Colon (tissue), 2 donors: ENCODE results near the gene MAN1A1.
A peak's percentile ranks its signal among the peaks of the same experiment; 100 is the strongest.

Experiments used
- FAIRE-seq: peaks from 2 replicates; lab custom pipeline; 2012; peaks lifted over from hg19 to GRCh38; lab: Jason Lieb, UNC
- donor health status: control.
- donor health status: control.

The MAN1A1 gene

DNA sequence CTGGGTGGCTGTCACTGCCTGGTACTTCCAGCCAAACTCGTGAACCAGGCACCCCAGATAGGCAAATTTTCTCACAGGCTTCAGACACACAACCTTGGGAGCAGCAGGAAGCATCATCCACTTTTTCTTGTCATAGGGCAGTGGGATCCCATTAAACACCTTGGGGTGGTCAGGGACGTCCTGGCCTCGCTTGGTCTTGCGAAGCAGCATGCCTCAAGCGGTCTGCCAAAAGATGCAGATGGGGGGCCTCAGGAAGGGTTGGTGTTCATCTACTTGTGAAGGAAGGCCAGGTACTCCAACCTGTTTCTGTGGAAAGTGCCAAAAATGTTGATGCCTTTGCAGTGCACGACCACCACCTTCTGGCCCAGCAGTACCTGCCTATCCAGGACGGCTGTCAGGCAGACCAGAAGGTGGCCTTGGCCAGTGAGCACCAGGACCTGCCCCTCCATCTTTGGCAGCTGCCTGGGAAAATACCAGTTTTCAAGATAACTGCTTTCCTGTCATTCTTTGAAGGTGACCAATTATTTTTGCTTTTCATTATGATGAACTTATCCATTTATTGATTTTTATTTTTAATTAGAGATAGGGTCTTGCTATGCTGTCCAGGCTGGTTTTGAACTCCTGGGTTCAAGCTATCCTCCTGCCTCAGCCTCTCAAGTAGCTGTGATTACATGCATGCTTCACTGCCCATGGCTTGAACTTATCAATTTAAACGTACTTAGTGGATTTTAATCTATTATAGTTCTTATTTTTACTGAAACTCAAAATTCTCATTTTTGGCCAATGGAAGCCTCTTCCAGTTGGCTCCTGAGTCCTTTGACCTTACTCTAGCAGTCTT, 80.1 kb downstream of the MAN1A1 start:
- no peak for FAIRE-seq

DNA sequence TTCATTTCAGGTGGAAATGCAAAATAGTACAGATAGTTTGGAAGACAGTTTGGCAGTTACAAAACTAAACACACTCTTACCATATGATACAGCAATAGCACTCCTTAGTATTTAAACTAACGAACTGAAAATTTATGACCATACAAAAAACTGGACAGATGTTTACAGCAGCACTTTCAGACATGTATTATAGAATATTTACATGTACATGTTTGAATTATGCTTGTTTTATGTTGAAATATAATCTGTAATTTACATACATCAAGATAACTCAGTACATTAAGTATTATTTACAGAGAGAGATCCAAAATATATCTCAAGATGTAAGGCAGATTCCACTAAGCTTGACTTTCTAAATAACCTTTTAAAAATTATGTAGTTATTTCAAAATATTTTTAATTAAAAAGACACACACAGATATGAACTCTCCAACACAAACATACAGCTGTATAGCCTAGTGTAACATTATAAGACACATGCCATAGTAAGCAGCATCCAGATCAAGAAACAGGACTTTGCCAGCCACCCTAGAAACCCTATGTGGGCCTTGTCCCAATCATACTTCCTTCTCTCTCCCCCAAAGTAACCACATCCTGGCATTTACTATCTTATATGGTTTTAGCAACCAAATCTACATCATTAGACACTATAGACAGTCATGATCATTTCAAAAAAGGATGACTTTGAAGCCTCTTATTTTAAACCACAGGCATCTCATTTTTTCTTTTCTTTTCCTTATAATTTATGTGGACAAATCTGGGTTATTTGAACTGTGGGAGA, 82.2 kb downstream of the MAN1A1 start:
- no peak for FAIRE-seq

DNA sequence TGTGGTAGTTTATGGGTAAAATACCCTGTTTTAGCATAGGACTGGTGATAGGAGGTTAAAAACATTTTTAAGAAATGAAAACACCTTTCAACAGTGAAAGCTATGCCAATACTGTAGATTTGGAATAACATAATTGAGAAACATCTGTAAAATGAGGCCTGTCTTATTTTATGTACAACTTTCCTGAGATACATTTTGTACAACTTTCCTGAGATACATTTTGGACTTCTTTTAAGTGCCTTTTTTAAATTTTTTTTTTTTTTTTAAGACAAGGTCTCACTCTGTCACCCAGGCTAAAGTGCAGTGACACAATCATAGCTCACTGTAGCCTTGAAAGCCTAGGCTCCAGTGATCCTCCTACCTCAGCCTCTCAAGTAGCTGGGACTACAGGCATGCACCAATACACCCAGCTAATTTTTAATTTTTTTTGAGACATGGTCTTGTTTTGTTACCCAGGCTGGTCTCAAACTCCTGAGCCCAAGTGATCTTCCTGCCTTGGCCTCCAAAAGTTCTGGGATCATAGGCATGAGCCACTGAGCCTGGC, 84.6 kb downstream of the MAN1A1 start:
- FAIRE-seq: no peak

DNA sequence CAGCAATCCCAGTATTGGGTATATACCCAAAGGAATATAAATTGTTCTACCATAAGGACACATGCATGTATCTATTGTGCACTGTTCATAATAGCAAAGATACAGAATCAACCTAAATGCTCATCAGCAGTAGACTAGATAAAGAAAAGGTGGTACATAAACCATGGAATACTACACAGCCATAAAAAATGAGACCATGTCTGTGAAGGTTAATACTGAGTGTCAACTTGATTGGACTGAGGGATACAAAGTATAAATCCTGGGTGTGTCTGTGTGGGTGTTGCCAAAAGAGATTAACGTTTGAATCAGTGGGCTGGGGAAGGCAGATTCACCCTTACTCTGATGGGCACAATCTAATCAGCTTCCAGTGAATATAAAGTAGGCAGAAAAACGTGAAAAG, 86.9 kb downstream of the MAN1A1 start:
- FAIRE-seq: no peak

DNA sequence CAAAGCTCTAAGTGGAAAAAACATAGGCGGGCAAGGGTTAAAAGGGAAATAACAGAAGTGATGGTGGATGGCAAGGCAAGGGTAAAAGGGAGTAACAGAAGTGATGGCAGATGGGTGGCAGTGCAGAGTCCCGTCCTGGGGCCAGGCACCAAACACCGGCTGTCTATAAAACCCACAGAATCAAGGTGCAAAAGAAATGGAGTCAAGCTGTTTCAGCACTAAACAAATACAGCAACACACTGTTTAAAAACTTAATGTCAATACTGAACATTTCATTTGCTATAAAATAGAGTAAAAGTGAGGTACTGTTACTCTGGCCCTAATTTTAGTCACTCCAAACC, 87.6 kb downstream of the MAN1A1 start:
- FAIRE-seq: no peak

DNA sequence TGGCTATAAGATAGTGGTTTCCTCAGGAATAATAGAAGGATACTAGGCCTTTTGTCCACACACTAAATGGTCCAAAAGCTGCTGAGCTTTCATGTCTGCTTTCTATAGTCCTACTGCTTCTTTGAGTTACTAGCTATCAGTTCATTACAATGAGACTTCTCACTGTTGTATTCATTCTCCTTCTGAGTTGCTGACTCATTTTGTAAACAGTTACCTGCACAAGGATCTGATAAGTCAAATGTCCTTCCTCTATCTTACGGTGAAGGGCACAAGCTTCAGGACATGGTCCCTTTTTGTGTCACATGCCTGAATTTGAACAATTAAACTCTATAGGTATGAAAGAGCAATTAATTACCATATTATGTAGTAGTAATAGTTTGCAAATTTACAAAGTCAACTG, 90.5 kb downstream of the MAN1A1 start:
- no peak for FAIRE-seq

DNA sequence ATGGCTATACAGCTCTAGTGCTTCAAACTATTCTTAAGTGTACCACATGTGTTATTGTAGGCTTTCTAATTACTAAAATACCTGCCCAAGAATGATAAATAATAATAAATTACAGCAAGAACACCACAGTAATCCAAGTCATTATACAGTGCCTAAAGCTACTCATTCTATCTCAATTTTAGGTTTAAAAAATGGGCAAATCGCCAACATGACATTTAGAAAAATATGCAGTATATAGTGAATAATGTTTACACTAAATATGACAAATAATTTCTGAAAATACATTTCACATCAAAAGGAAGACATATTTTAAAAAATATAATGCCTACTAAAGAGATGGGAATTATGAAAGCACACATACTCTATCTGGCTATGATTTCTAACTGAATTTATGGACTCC, 91.8 kb downstream of the MAN1A1 start:
- peak; percentile 21 for FAIRE-seq

DNA sequence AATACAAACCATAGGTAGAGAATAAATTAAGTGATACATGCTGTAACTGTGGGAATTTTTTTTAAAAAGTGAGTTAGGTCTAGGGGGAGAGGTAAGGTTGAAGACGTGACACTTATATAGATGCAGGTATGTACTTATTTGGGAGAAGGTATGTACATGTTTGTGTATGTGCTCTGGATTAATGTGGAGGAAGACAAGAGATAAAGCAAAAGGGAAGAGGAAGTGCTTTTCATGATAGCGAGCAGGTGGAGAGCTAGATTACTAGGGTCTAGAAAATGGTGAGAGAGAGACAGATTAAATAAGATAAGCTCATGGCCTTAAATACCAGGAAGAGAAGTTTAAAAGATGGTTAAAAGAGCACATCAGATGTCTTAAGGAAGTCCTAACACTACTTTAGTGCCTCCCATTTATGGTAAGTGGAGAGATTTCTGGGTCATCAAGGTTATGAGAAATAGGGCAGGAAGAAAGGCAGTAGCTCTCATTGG, 92.5 kb downstream of the MAN1A1 start:
- FAIRE-seq: no peak

DNA sequence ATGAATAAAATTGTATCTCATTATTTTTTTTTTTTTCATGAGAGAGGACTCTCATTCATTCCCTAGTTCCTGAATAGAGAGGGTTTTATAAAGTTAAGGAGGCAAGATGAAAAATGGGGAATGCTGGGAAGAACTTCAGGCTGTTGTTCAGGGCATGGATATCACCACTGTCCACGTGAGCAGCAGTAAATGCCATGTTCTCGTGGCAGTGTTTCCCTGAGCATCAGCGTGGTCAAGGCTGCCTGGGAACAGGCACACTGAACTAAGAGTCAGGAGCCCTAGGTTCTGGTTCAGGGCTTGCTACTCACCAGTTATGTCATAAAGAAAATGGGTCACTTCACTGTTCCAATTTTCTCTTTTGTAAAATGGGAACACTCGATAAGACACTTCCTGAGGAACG, 93.2 kb downstream of the MAN1A1 start:
- no peak for FAIRE-seq

DNA sequence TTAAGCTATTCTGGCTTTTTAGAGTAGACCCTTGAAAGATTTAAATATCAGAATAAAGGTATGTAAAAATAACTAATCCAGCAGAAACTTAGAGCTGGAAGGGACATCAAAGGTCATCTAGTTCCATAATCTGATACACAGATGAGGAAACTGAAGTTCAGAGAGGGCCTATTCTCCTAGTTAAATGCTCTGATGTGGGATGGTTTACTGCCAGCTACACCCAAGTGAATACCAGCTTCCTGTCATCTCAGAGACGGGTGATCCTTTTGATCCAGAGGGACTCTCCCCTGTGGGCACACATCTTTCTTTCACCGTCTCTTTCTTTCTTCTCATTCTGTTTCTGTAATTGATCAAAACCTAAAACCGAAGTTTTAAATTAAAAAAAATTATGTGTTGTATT, 94.1 kb downstream of the MAN1A1 start:
- FAIRE-seq: no peak

DNA sequence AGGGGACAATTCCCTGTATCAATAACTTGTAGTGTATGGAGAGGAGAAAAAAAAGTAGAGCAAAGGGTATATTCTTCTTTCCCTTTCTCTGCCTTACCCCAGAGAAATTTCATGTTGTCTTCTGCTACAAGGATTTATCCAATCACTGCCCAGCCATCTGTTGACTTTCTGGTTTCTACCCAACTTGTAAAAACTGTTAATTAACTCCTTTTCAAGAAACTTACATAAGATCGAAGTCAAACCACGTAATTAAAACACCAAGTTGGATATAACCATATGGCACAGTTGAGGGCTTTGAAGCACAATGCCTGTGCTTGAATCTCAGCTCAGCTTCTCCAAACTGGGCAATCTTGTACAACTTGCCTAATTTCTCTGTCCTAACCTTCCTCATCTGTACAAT, 99.5 kb downstream of the MAN1A1 start:
- no peak for FAIRE-seq

DNA sequence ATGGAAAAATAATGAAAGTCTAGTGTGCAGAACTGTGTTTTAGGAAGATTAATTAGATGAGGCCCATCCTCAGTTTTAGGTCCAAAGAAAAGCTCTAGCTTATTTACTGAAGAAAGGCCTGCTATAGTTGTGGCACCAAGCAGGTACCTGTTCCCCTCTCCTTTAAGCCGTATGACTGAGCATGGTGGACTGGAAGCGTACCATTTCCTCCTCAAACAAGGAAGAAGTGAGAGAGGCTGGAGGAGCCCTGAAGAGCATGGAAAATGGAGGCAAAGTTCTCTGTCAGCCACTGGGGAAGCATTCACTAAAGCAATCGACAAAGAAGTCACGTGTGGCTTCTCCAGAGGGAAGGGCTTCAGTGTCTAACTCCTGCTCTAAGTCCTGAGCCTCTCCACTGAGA, 100.2 kb downstream of the MAN1A1 start:
- FAIRE-seq: no peak

DNA sequence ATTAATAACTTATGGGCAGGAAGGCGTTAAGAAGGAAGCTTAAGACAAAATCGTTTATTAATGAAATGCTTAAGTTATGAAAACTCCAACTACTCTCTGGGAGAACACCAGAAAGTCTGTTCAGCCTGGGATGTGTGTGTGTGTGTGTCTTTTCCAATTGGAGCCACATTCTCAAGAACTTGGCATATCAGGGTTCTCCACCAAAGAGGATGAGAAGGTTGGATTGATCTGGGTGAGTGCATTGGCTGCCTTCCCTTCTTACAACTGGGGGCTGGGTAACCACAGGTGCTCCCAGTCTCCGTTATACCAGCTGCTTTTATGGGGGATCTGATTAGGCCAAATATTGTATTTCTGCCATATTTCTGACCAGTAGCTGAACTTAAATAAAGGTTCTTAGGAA, 102.1 kb downstream of the MAN1A1 start:
- FAIRE-seq: no peak

DNA sequence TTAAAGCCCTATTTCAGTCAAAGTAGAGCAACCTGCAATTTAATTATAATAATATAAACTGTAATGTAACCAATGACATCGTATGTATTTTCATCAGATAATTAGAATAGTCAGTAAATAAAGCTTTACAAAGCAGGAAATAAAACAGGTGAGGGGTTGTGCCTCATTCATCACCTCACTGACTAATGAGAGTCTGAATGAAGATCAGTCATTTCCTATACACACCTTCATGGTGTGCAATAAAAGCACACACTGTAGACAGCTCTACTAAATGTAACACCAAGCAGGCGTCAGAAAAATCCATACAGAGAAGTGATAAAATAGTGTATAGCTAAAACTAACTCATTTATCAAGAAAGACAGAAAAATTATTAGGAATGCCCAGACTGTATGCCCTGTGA, 105.9 kb downstream of the MAN1A1 start:
- FAIRE-seq: no peak

DNA sequence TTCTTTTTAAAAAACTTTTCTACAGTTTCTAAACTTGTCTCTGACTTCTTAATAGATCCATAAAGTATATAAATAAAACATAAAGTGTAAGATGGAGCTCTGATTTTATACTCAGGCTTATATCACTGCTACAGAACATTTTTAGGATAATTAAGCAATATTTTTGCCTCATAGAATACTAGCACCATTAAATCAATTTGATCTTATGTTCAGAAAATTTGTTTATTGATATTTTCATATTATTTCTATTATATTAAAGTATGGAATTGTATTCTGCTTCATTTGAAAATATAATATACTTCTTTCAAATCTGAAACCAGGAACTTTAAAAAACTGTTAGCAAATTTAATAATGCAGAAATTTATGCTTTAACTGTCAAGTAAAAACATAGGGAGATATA, 106.5 kb downstream of the MAN1A1 start:
- peak; percentile 18 for FAIRE-seq

DNA sequence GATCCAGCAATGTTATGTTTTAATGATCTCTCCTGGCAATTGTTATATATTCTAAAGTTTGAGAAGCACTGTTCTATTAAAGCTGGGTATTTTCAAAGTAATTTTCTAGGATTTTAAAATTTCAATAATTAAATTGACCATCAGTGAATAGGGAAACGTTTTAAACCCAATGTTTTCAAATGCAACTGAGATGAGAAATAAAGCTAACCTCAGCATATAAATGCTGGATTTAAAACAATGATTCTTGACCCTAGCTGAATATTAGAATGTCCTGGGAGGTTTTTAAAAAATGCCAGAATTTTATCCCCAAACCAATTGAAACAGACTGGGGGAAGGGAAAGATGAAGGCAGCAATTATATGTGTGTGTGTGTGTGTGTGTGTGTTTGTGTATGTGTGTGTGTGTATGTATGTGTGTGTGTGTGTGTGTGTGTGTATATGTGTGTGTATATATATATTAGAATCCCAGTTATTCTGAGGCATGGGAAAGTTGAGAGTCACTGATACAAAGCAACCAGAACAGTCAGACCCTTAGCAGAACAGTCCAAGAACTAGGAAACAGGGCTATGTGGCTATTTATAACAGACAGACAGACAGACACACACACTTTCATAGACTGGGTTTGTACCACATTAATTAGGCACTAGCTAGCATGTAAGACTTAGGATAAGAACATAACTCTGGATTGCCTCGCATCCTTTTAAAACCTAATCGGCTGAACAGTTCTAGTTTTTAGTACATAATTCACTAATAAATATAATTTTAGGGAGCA, 107.8 kb downstream of the MAN1A1 start:
- no peak for FAIRE-seq

DNA sequence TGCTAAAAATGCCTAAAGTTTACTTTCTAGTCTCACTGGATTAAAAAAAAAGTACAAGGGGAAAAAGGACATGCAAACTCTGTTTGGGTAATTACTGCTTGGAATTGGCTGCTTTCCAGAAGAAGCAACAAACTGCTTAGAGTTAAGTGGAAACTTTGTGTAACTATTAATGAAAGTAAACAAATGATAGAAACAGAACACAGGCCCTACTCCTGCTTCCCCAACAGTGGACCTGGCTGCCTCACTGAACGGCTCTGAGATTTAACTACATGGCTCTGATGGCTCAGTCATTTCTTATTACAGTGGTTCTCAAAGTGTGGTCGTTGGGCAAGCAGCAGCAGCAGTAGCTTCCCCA, 108.5 kb downstream of the MAN1A1 start:
- FAIRE-seq: no peak

DNA sequence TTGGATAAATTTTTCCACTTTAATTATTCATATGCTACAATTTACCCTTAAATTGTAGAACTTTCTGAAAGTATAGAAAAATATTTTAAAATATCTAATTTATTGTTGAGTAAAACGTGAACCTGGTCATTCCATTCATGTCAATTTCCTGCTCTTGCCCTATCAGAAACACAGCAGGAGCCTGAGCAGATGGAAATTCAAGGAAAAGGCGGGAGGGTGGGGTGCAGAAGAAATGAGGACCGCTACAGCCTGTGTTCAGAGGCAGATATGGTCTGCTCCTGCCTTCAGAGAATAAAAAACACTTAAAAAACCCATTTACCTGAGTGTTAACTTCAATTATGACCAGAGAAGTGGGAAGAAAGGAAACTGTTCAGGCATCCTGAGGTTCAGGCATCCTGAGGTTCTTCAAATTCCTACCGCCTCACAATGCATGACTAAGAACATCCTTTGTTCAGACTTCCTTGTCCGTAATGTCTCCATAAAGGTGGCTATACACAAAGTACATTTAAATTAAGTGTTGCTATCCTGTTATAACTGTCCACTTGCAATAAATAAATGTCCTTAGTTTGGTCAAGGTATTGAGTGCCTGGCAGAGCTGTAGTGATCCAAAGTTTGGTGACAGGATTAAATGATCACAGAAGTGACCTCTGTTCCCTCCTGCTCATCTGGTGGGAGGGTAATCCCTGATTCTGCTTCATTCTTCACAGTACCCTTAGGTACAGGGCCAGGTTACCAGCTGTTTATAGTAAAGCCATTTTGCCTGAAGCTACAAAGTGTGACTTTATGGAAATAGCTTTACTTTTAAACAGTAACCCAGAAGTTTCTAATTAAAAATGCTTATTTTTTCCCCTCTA, 109.1 kb downstream of the MAN1A1 start:
- FAIRE-seq: no peak

DNA sequence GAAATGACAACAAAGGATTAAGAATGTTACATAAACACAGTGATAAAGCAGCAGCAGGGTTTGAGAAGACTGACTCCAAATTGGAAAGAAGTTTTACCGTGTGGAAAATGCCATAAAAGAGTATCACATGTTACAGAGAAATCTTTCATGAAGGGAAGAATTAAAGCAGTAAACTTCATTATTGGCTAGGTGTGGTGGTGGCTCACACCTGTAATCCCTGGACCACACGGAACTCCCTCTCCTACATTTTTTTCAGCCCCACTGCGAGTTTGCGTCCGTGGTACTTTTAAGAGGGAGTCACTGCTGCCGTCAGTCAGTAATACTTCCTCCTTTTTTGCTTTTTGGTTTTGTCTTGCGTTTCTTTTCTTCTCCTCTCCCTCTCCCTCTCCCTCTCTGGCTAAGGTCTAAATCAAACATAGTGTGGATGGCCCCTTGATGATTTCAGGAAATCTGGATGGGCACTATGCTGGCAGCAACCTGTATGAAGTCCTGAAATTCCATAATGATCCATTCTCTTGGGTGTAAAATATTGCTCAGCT, 112.3 kb downstream of the MAN1A1 start:
- FAIRE-seq: peak; percentile 100

DNA sequence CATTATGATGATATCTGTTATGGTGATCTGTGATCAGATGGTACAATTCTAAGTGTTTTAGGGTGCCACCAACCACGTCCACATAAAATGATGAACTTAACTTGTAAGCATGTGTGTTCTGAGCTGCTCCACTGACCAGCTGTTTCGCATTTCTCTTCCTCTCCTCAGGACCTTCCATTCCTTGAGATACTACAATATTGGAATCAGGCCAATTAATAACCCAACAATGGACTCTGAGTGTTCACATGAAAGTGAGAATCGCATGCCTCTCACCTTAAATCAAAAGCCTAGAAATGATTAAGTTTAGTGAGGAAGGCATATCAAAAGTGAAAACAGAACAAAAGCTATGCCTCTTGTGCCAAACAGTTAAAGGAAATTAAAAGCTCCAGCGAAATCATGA, 114.6 kb downstream of the MAN1A1 start:
- FAIRE-seq: no peak

DNA sequence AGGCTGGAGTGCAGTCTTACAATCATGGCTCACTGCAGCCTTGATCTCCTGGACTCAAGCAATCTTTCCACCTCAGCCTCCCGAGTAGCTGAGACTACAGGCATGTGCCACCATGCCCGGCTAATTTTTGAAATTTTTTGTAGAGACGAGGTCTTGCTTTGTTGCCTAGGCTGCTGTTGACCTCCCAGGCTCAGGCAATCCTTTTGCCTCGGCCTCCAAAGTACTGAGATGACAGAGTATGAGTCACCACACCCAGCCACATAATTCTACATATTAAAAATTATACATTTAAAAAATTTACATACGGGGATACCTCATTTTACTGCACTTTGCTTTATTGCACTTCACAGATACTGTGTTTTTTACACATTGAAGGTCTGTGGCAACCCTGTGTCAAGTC, 115.1 kb downstream of the MAN1A1 start:
- FAIRE-seq: no peak
